ENCODE results near the gene NF1.

DNA sequence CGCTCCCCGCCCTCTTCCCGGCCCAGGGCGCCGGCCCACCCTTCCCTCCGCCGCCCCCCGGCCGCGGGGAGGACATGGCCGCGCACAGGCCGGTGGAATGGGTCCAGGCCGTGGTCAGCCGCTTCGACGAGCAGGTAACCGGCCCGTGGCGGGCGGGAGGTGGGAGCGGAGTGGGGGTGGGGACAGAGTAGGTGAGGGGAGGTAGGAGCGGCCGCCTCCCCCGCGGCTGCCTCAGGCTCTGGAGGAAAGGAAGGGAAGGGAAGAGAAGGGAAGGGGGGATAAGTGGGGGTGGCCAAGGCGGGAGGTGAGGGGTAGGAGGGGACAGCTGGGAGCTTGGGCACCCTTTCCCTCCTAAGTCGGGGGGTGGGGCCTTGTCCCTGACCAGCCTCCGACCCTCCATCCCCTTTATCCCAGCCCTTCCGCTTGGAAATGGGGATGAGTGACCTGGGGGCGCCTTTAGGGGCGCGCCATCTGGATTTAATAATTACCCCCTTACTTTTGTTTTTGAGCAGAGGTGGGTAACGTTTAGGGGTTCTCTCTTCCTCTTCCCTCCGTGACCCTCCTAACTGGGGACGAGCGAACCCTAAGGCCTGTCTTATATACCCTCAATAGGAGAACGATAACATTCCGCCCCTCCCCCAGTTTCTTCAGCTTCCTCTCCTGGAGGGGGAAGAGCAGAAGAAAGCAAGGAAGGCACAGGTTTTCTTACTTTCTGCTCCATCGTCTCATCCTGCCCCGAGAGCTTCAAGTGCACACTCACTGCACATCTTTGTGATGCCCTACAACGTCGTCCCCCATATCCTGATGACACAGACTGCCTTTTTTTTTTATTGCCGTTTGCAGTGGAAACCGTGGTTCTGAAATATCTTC is 694 bp downstream of the NF1 start:
- TF ChIP-seq EZH2 (optimal IDR thresholded peaks at IDR 0.05; ENCODE audit: low read depth, low read length) (no peak), CTCF (IDR thresholded peaks at IDR 0.05; ENCODE audit: low read length) (no peak), EZH2phosphoT487 (IDR thresholded peaks at IDR 0.05; ENCODE audit: low read length) (no peak)
